ENCODE measurements around the gene LY6G5B.
A peak's percentile ranks its signal among the peaks of the same experiment; 100 is the strongest.

Gene LY6G5B

DNA sequence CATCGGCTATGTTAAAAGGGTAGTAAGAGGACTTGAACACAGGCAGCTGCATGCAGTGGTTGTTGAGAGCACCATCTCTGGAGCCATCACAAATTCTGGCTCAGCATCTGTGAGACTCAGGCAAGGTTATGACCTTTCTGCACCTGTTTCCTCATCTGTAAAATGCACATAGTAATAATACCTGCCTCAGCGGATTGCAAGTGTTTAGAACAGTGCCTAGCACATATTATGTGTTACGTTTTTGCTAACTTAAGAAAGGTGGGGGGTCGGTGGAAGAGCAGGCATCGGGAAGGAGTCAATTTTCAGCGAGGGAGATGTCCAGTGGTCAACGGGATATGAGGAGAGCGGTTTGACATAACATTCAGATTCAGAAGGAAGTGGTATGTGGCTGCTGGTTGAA lies 8.2 kb downstream of the LY6G5B start:
- TF ChIP-seq FOXP2 (optimal IDR thresholded peaks at IDR 0.05; ENCODE audit: borderline replicate concordance, extremely low read depth, extremely low read length, insufficient read depth) (no peak), SIN3A (IDR thresholded peaks at IDR 0.05; ENCODE audit: borderline replicate concordance, insufficient read depth, low read length) (no peak), POLR2AphosphoS5 (IDR thresholded peaks at IDR 0.05; ENCODE audit: low read depth, low read length) (no peak)

DNA sequence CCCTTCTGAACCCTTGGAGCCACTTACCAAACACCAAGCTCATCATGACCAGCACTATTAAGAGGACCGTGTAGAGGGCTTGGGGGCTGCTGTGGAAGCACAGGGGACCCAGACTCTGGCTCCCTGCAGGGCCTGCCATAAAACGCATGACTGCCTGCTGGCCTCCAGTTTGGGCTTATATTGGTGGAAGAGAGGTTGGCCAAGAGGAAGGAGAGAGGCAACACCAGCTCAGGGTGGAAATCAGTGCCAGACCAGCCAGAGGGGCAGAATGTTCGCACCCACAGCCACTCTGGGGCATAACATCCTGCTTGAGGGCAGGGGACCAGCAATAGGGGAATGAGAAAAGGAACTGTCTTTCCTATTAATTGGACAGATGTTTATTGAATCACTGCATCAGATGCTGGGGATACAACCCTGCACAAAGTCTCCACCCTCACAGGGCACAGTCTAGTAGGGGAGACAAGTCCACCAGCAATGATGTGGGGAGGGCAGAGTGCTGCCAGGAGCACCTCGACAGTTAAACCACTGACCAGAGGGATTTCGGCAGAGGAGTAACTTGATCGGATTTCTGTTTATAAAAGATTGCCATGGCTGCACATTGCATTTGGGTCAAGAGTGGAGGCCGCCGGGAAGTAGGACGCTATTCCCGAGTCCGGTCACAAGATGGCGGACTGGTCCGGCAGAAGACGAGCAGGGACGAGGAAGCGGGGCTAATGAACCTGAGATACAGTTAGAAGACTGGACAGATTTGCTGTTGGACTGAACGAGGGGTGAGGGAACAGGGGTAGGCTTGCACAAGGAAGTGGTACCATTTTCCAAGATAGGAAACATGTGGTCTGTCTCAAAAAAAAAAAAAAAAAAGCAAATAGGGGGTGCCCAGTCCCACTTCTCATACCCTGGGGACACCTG lies 10.7 kb downstream of the LY6G5B start, which contains the start of gene LY6G5C:
LY6G5C (minus strand) TSS at position 842 of the 909 bp plus-strand sequence; CDS start at position 148, 694 bp downstream.
- TF ChIP-seq SIN3A (IDR thresholded peaks at IDR 0.05; ENCODE audit: borderline replicate concordance, insufficient read depth, low read length) (peak; percentile 48; the same call in 1 of the 2 replicates), TAF1 (IDR thresholded peaks at IDR 0.05; ENCODE audit: borderline replicate concordance, insufficient read depth, low read length) (no peak)
- TF ChIP-seq, protein P1, sequence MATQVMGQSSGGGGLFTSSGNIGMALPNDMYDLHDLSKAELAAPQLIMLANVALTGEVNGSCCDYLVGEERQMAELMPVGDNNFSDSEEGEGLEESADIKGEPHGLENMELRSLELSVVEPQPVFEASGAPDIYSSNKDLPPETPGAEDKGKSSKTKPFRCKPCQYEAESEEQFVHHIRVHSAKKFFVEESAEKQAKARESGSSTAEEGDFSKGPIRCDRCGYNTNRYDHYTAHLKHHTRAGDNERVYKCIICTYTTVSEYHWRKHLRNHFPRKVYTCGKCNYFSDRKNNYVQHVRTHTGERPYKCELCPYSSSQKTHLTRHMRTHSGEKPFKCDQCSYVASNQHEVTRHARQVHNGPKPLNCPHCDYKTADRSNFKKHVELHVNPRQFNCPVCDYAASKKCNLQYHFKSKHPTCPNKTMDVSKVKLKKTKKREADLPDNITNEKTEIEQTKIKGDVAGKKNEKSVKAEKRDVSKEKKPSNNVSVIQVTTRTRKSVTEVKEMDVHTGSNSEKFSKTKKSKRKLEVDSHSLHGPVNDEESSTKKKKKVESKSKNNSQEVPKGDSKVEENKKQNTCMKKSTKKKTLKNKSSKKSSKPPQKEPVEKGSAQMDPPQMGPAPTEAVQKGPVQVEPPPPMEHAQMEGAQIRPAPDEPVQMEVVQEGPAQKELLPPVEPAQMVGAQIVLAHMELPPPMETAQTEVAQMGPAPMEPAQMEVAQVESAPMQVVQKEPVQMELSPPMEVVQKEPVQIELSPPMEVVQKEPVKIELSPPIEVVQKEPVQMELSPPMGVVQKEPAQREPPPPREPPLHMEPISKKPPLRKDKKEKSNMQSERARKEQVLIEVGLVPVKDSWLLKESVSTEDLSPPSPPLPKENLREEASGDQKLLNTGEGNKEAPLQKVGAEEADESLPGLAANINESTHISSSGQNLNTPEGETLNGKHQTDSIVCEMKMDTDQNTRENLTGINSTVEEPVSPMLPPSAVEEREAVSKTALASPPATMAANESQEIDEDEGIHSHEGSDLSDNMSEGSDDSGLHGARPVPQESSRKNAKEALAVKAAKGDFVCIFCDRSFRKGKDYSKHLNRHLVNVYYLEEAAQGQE (IDR thresholded peaks at IDR 0.05; ENCODE audit: insufficient read depth in 1 of 2, low read depth in 2 of 2, low read length in 2 of 2), result no peak

DNA sequence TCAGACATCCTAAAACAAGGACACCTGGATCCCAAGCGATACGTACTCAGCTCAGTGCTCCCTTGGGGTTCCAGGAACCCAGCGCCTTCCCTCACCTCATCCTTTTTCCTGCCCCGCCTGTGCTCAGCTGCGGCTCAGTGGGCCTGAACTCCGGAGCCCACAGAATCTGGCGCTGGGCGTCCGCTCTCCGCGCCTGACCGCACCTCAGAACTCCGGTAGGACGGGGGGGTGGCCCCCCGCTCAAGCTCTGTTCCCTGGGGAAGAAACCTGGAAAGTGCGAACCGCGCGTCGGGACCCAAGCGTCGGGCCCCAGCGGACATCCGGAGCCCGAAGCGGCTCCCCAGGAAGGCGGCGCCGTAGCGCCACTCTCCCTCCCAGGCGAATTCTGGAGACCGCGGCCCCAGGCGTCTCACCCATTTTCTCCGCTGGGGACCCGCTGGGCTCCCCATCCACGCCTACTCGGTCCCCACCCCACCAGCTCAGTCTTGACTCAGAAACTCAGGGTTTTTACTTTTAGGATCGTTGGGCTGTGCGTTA lies 11.4 kb downstream of the LY6G5B start:
- TF ChIP-seq POLR2AphosphoS5 (IDR thresholded peaks at IDR 0.05; ENCODE audit: low read depth, low read length) (no peak), SIN3A (IDR thresholded peaks at IDR 0.05; ENCODE audit: borderline replicate concordance, insufficient read depth, low read length) (no peak), TAF1 (IDR thresholded peaks at IDR 0.05; ENCODE audit: borderline replicate concordance, insufficient read depth, low read length) (no peak), FOXP2 (optimal IDR thresholded peaks at IDR 0.05; ENCODE audit: borderline replicate concordance, extremely low read depth, extremely low read length, insufficient read depth) (no peak)
- TF ChIP-seq, protein P1 (IDR thresholded peaks at IDR 0.05; ENCODE audit: insufficient read depth in 1 of 2, low read depth in 2 of 2, low read length in 2 of 2), result no peak

DNA sequence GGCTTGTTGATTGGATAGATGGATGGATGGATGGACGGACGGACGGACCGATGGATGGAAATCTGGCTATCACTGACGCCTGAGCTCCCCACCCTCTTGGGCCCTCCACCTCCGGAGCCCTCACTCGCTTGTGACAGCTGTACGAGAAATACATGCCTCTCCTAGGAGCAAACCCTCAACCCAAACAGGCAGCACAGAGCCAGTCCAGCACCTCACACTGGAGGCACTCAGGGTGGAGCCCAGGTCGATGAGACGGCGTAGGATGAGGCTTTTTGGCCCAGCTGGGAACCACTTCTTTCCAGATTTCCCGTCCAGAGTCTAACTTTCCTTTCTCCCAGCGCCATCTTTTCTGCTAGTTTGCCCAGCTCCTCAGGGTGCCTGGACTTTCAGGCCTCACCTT lies 13.8 kb downstream of the LY6G5B start:
- TF ChIP-seq POLR2AphosphoS5 (IDR thresholded peaks at IDR 0.05; ENCODE audit: low read depth, low read length), result no peak
- TF ChIP-seq TAF1 (IDR thresholded peaks at IDR 0.05; ENCODE audit: borderline replicate concordance, insufficient read depth, low read length), result no peak

DNA sequence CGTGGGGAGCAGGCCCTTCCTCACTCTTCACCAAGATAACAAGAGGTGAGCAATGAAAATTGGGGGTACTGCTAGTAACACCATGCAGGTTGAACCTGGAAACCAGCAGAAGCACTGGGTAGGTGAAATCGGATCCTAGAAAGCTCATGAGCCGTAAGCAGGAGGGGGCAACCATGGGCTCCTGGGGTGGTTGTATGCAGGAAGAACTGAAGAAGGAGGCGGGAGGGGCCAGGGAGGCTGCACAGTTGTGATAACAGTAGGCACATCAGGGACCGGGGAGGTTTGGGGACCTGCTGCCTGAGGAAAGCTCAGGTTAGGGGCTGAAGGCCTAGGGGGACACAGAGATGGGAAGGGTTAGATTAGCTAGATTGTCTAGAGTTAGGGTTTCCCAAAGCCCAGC lies 16.7 kb downstream of the LY6G5B start:
- TF ChIP-seq POLR2AphosphoS5 (IDR thresholded peaks at IDR 0.05; ENCODE audit: low read depth, low read length) (no peak), FOXP2 (optimal IDR thresholded peaks at IDR 0.05; ENCODE audit: borderline replicate concordance, extremely low read depth, extremely low read length, insufficient read depth) (no peak)
- TF ChIP-seq, protein P1 (IDR thresholded peaks at IDR 0.05; ENCODE audit: insufficient read depth in 1 of 2, low read depth in 2 of 2, low read length in 2 of 2), result no peak

DNA sequence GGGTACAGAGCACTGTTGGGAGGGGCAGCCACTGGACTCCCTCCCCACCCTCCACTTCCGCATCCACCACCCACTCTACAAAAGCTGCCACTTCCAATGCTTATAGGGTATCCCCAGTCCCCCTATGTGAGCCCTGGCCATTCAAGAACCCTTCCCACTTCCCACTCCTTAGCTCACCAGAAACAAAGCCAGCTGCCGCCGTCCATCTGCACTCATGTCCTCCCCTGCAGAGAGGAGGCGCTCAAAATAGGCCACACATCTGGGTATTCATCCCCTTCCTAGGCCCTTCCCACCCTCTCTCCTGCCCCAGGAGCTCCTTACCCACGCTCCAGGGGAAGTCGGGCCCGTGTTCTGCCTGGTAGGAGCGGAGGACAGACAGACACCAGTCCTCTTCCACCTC lies 17.5 kb downstream of the LY6G5B start:
- TF ChIP-seq TAF1 (IDR thresholded peaks at IDR 0.05; ENCODE audit: borderline replicate concordance, insufficient read depth, low read length) (no peak), POLR2AphosphoS5 (IDR thresholded peaks at IDR 0.05; ENCODE audit: low read depth, low read length) (no peak), FOXP2 (optimal IDR thresholded peaks at IDR 0.05; ENCODE audit: borderline replicate concordance, extremely low read depth, extremely low read length, insufficient read depth) (no peak), SIN3A (IDR thresholded peaks at IDR 0.05; ENCODE audit: borderline replicate concordance, insufficient read depth, low read length) (no peak)
- TF ChIP-seq, protein P1 (IDR thresholded peaks at IDR 0.05; ENCODE audit: insufficient read depth in 1 of 2, low read depth in 2 of 2, low read length in 2 of 2), result no peak
